T-cell (primary cell): Measurements from ENCODE around the gene DNM1L. TPM values are rescaled to one million over a fixed set of nuclear protein-coding genes. Genes with fewer than 3 reads are reported as not detected.

Experiments used
- ATAC-seq, 4 experiments: fragments of 200-7000 bp in 3 of 4; fragments of 150-1000 bp in 1 of 4; cut with Tn5 transposase; replicated peaks in 1 of 4; 1 replicate in 3 of 4; 2 replicates in 1 of 4; pipeline ENCODE4 v1.10.0; 2021; ENCODE audit warnings: moderate library complexity in 3 of 4, mild to moderate bottlenecking in 2 of 4, moderate number of reproducible peaks in 1 of 4
- CTCF ChIA-PET, 2 donors: fragments of 300-600 bp; sonication (Branson Sonifier 250); formaldehyde crosslinking; loops; one replicate each; lab custom pipeline; 2022; ENCODE audit warnings: antibody characterized with exemption in 2 of 2; lab: Charles Lee
- POLR2A ChIA-PET, 2 donors: fragments of 300-600 bp; sonication (Branson Sonifier 250); formaldehyde crosslinking; loops; one replicate each; lab custom pipeline; 2022; ENCODE audit warnings: antibody characterized with exemption in 2 of 2; lab: Charles Lee
- DNase-seq, 35 experiments: peaks; one replicate each; pipeline versions ENCODE4 v3.0.0 to v3.0.0-alpha.2; 2013 to 2023
- H3K27ac ChIP-seq: one replicate; pipeline ENCODE4 v1.5.1; 2013; ENCODE audit warnings: low read length
- H3K27me3 ChIP-seq, 2 experiments: replicated peaks in 1 of 2; 1 replicate in 1 of 2; 2 replicates in 1 of 2; pipeline versions ENCODE4 v1.6.1 to v1.7.0; 2013; ENCODE audit warnings: low read length in 1 of 2, mixed read lengths in 1 of 2; ENCODE audit not compliant: control insufficient read depth in 2 of 2, insufficient read depth in 2 of 2; ENCODE audit errors: extremely low read depth in 1 of 2
- H3K36me3 ChIP-seq, 2 donors: 1 replicate in 1 of 2; 2 replicates in 1 of 2; pipeline versions ENCODE4 v1.6.1 to v1.7.0; 2013; ENCODE audit warnings: low read length in 1 of 2; ENCODE audit not compliant: control insufficient read depth in 2 of 2, insufficient read depth in 1 of 2; ENCODE audit errors: extremely low read depth in 1 of 2
- H3K4me1 ChIP-seq, 2 experiments: 1 replicate in 1 of 2; 2 replicates in 1 of 2; pipeline versions ENCODE4 v1.6.1 to v1.7.0; 2013; ENCODE audit warnings: low read length in 2 of 2, mixed read lengths in 1 of 2; ENCODE audit not compliant: insufficient read depth in 2 of 2, control insufficient read depth in 1 of 2; ENCODE audit errors: extremely low read depth in 1 of 2
- H3K4me3 ChIP-seq, 2 donors: 1 replicate in 1 of 2; 2 replicates in 1 of 2; pipeline versions ENCODE4 v1.5.1 to v1.7.0; 2013; ENCODE audit warnings: mild to moderate bottlenecking in 2 of 2, low read length in 1 of 2, moderate library complexity in 1 of 2; ENCODE audit not compliant: control insufficient read depth in 1 of 2; ENCODE audit errors: extremely low read depth in 1 of 2
- H3K9me3 ChIP-seq: 2 replicates; pipeline ENCODE4 v1.7.0; 2013
- H3K27ac Mint-ChIP-seq, 2 donors: one replicate each; pipeline ENCODE4 v1.8.0; 2020 to 2021; ENCODE audit warnings: mild to moderate bottlenecking in 2 of 2, mixed read lengths in 2 of 2
- H3K27me3 Mint-ChIP-seq, 2 donors: one replicate each; pipeline ENCODE4 v1.8.0; 2021 to 2022; ENCODE audit warnings: mixed read lengths in 2 of 2
- H3K36me3 Mint-ChIP-seq: one replicate; pipeline ENCODE4 v1.8.0; 2021; ENCODE audit warnings: mixed read lengths
- H3K4me1 Mint-ChIP-seq, 3 donors: one replicate each; pipeline ENCODE4 v1.8.0; 2020 to 2022; ENCODE audit warnings: mixed read lengths in 3 of 3, mild to moderate bottlenecking in 1 of 3
- H3K4me3 Mint-ChIP-seq, 3 donors: one replicate each; pipeline ENCODE4 v1.8.0; 2020 to 2022; ENCODE audit warnings: mild to moderate bottlenecking in 3 of 3, mixed read lengths in 3 of 3, moderate library complexity in 3 of 3
- H3K9me3 Mint-ChIP-seq, 3 donors: one replicate each; pipeline ENCODE4 v1.8.0; 2020 to 2022; ENCODE audit warnings: mixed read lengths in 3 of 3
- WGBS: methylation state at CpG from one replicate; pipeline ENCODE4 v1.1.5; 2013; ENCODE audit warnings: missing lambda C conversion rate; ENCODE audit not compliant: insufficient coverage; 5-methylcytosine and 5-hydroxymethylcytosine counted together
- total RNA-seq, 35 experiments: library from RNA in 6 of 35; stranded (reverse) in 6 of 35; fragments of 120-200 nt in 1 of 35; gene quantifications; one replicate each; pipeline versions ENCODE4 v1.2.1 to v1.2.4 and lab custom pipeline; 2013 to 2026

The DNM1L gene
- total RNA-seq (10 to 100 TPM; 44.4 to 65.9 (median 48.3) TPM), total RNA-seq (lab: John Stamatoyannopoulos, UW) (70.8 to 166 (median 88.9) reads per million in 29 experiments)
- 57.2 TPM for total RNA-seq (2013)

- Mint-ChIP-seq H3K27me3 (no peaks in the 10 kb centered on the region), H3K4me3 (peak within 1 kb of the TSS; percentile 85 to 90 (median 90)), H3K9me3 (no peaks in the 10 kb centered on the region), H3K36me3 (no peaks in the 10 kb centered on the region), H3K27ac (peak within 1 kb of the TSS; percentile 87 to 92), H3K4me1 (peaks cover 31 to 35% (median 33%) of the 10 kb centered on the region in 3 donors)
- H3K27ac ChIP-seq = peak within 1 kb of the TSS; percentile 67
- H3K36me3 ChIP-seq = no peaks in the 10 kb centered on the region
- under 1% methylated on average over 67 of the region's 76 CpGs for WGBS
- peak; percentile 98 to 100 (median 99) for ATAC-seq
- peak within 1 kb of the TSS; percentile 71 to 87 for H3K4me3 ChIP-seq
- POLR2A ChIA-PET = interaction anchor here in 1 of 2 donors (1.2 kb wide), 1 partner anchor 76 kb away, joined by 5 read pairs; no protein-coding TSS in a partner anchor
- peak; percentile 80 to 95 (median 91) for DNase-seq
- H3K9me3 ChIP-seq = no peaks in the 10 kb centered on the region
- CTCF ChIA-PET = interaction anchor here in 1 of 2 donors (0.9 to 1.0 kb wide), 2 partner anchors 27 to 77 kb away, joined by 4 to 7 read pairs; partner anchors contain the start of gene YARS2
- no peaks in the 10 kb centered on the region for H3K27me3 ChIP-seq
- peaks cover 0 to 9% of the 10 kb centered on the region in 2 experiments for H3K4me1 ChIP-seq
Observed at GRCh38 chr12:32679091-32679919, at the start of gene DNM1L. Gene DNM1L (plus strand): TSS chr12:32679301. CDS start chr12:32679364, 63 bp downstream.

- WGBS = no CpG with 5 or more reads among the region's 6 CpGs
- Histone ChIP-seq H3K27me3 (no peaks in the 10 kb centered on the region), H3K9me3 (no peaks in the 10 kb centered on the region), H3K27ac (no peak overlapping the region), H3K4me3 (no peak overlapping the region), H3K4me1 (no peaks in the 10 kb centered on the region), H3K36me3 (no peaks in the 10 kb centered on the region)
- no peak for DNase-seq
- H3K27ac Mint-ChIP-seq = no peak overlapping the region
- ChIA-PET POLR2A (no interaction called here), CTCF (no interaction called here)
- H3K36me3 Mint-ChIP-seq = no peaks in the 10 kb centered on the region
- peaks cover 0 to 4% (median 0%) of the 10 kb centered on the region in 3 donors for H3K9me3 Mint-ChIP-seq
- ATAC-seq = no peak
- peaks cover 0 to 1% of the 10 kb centered on the region in 2 donors for H3K27me3 Mint-ChIP-seq
- no peaks in the 10 kb centered on the region for H3K4me1 Mint-ChIP-seq
- H3K4me3 Mint-ChIP-seq = no peak overlapping the region
Observed at GRCh38 chr12:32641287-32641901, 37.7 kb upstream of the DNM1L start.

- WGBS = no CpG with 5 or more reads among the region's 2 CpGs
- CTCF ChIA-PET = no interaction called here
- Mint-ChIP-seq H3K36me3 (no peaks in the 10 kb centered on the region), H3K9me3 (no peaks in the 10 kb centered on the region), H3K27ac (no peak overlapping the region), H3K4me1 (no peaks in the 10 kb centered on the region), H3K27me3 (peaks cover 0 to 4% of the 10 kb centered on the region in 2 donors), H3K4me3 (no peak overlapping the region)
- POLR2A ChIA-PET = no interaction called here
- Histone ChIP-seq H3K27me3 (no peaks in the 10 kb centered on the region), H3K4me3 (no peak overlapping the region), H3K4me1 (no peaks in the 10 kb centered on the region), H3K36me3 (no peaks in the 10 kb centered on the region), H3K9me3 (no peaks in the 10 kb centered on the region), H3K27ac (no peak overlapping the region)
- DNase-seq = no peak
- ATAC-seq = no peak
Observed at GRCh38 chr12:32644431-32644830, 34.7 kb upstream of the DNM1L start.

GRCh38 chr12:32647275-32647674 lies 31.8 kb upstream of the DNM1L start:
- no peaks in the 10 kb centered on the region for H3K9me3 Mint-ChIP-seq
- no peak overlapping the region for H3K27ac Mint-ChIP-seq
- no peak for ATAC-seq
- H3K4me1 Mint-ChIP-seq = no peaks in the 10 kb centered on the region
- Histone ChIP-seq H3K9me3 (no peaks in the 10 kb centered on the region), H3K36me3 (no peaks in the 10 kb centered on the region), H3K4me1 (no peaks in the 10 kb centered on the region), H3K27ac (no peak overlapping the region), H3K27me3 (no peaks in the 10 kb centered on the region), H3K4me3 (no peak overlapping the region)
- WGBS = no CpG with 5 or more reads among the region's 3 CpGs
- CTCF ChIA-PET = interaction anchor here in 1 of 2 donors (0.6 kb wide), 1 partner anchor 16 kb away, joined by 11 read pairs; no protein-coding TSS in a partner anchor
- peaks cover 0 to 4% of the 10 kb centered on the region in 2 donors for H3K27me3 Mint-ChIP-seq
- no peak for DNase-seq
- H3K36me3 Mint-ChIP-seq = no peaks in the 10 kb centered on the region
- POLR2A ChIA-PET = no interaction called here
- H3K4me3 Mint-ChIP-seq = no peak overlapping the region

- Mint-ChIP-seq H3K27me3 (peaks cover 0 to 4% of the 10 kb centered on the region in 2 donors), H3K36me3 (no peaks in the 10 kb centered on the region), H3K4me3 (no peak overlapping the region), H3K9me3 (no peaks in the 10 kb centered on the region), H3K4me1 (no peaks in the 10 kb centered on the region), H3K27ac (no peak overlapping the region)
- no peaks in the 10 kb centered on the region for H3K9me3 ChIP-seq
- H3K27ac ChIP-seq = no peak overlapping the region
- no peaks in the 10 kb centered on the region for H3K4me1 ChIP-seq
- no peak overlapping the region for H3K4me3 ChIP-seq
- DNase-seq = no peak
- 14% methylated on average over 1 of the region's 2 CpGs for WGBS
- ChIA-PET CTCF (interaction anchor here in 1 of 2 donors (0.6 to 0.7 kb wide), 2 partner anchors 271 to 363 kb away, joined by 3 to 4 read pairs; no protein-coding TSS in a partner anchor), POLR2A (no interaction called here)
- ATAC-seq = no peak
- H3K36me3 ChIP-seq = no peaks in the 10 kb centered on the region
- H3K27me3 ChIP-seq = no peaks in the 10 kb centered on the region
Observed at GRCh38 chr12:32650508-32650907, 28.6 kb upstream of the DNM1L start.

GRCh38 chr12:32651151-32651955 lies 27.7 kb upstream of the DNM1L start:
- no peak overlapping the region for H3K4me3 ChIP-seq

More at GRCh38 chr12:32651151-32651955, 27.7 kb upstream of the DNM1L start:
- H3K27ac ChIP-seq = no peak overlapping the region
- H3K36me3 Mint-ChIP-seq = no peaks in the 10 kb centered on the region
- ATAC-seq = no peak
- ChIA-PET CTCF (no interaction called here), POLR2A (no interaction called here)
- no peaks in the 10 kb centered on the region for H3K27me3 ChIP-seq
- no peaks in the 10 kb centered on the region for H3K36me3 ChIP-seq
- no peaks in the 10 kb centered on the region for H3K9me3 ChIP-seq
- 92% methylated on average over 4 of the region's 5 CpGs for WGBS
- no peak overlapping the region for H3K27ac Mint-ChIP-seq
- H3K4me1 ChIP-seq = no peaks in the 10 kb centered on the region
- DNase-seq = no peak
- H3K4me3 Mint-ChIP-seq = no peak overlapping the region
- peaks cover 0 to 4% of the 10 kb centered on the region in 2 donors for H3K27me3 Mint-ChIP-seq
- H3K9me3 Mint-ChIP-seq = no peaks in the 10 kb centered on the region
- no peaks in the 10 kb centered on the region for H3K4me1 Mint-ChIP-seq
